Osteoblast (primary cell): Measurements from ENCODE around the gene CMKLR1. TPM values are rescaled to one million over a fixed set of nuclear protein-coding genes. Genes with fewer than 3 reads are reported as not detected.

Experiments used
- DNase-seq: peaks from one replicate; pipeline ENCODE4 v3.0.0; 2011; ENCODE audit warnings: low spot score, mixed read lengths; ENCODE audit not compliant: insufficient read length; ENCODE audit errors: missing footprints
- H2AFZ ChIP-seq: 2 replicates; pipeline ENCODE4 v1.6.0; 2011; ENCODE audit warnings: mild to moderate bottlenecking, low read length
- H3K27ac ChIP-seq: 2 replicates; pipeline ENCODE4 v1.5.1; 2011; ENCODE audit warnings: mild to moderate bottlenecking, low read depth, low read length, moderate library complexity
- H3K27me3 ChIP-seq: 2 replicates; pipeline ENCODE4 v1.6.0; 2012; ENCODE audit warnings: mild to moderate bottlenecking, control low read depth, inconsistent platforms, low read length, moderate library complexity; ENCODE audit not compliant: insufficient read depth
- H3K36me3 ChIP-seq: 2 replicates; pipeline ENCODE4 v1.5.1; 2011; ENCODE audit warnings: mild to moderate bottlenecking, low read length, control low read depth, moderate library complexity; ENCODE audit not compliant: insufficient read depth
- H3K4me1 ChIP-seq: 2 replicates; pipeline ENCODE4 v1.5.1; 2011; ENCODE audit warnings: mild to moderate bottlenecking, low read length, control low read depth, moderate library complexity; ENCODE audit not compliant: insufficient read depth
- H3K4me2 ChIP-seq: 2 replicates; pipeline ENCODE4 v1.6.0; 2011; ENCODE audit warnings: mild to moderate bottlenecking, low read length; ENCODE audit not compliant: insufficient read depth
- H3K4me3 ChIP-seq: fragments of 200-600 bp; sonication (generic); 3 replicates; pipeline ENCODE4 v1.5.1; 2012; ENCODE audit warnings: mild to moderate bottlenecking, low read length, inconsistent platforms; ENCODE audit not compliant: insufficient read depth
- H3K79me2 ChIP-seq: 2 replicates; pipeline ENCODE4 v1.6.0; 2012; ENCODE audit warnings: mild to moderate bottlenecking, low read length, control low read depth, inconsistent platforms; ENCODE audit not compliant: insufficient read depth
- H3K9me3 ChIP-seq: 2 replicates; pipeline ENCODE4 v1.5.1; 2011; ENCODE audit warnings: low read depth, low read length, control low read depth
- H4K20me1 ChIP-seq: 2 replicates; pipeline ENCODE4 v1.6.0; 2012; ENCODE audit warnings: mild to moderate bottlenecking, low read length, control low read depth; ENCODE audit not compliant: insufficient read depth
- total RNA-seq: library from RNA; depleted of rRNA; stranded (reverse); fragments of >200 nt; gene quantifications from 2 replicates; pipeline ENCODE4 v1.2.3, GENCODE V29; 2012
- TF ChIP-seq, protein P1 (sequence below): IDR thresholded peaks from 2 replicates; pipeline ENCODE4 v1.5.1; 2011; ENCODE audit warnings: mild to moderate bottlenecking, low read depth, low read length, moderate library complexity; ENCODE audit errors: extremely low read depth

The CMKLR1 gene
- total RNA-seq, 1 donor: 9.8 TPM

DNA sequence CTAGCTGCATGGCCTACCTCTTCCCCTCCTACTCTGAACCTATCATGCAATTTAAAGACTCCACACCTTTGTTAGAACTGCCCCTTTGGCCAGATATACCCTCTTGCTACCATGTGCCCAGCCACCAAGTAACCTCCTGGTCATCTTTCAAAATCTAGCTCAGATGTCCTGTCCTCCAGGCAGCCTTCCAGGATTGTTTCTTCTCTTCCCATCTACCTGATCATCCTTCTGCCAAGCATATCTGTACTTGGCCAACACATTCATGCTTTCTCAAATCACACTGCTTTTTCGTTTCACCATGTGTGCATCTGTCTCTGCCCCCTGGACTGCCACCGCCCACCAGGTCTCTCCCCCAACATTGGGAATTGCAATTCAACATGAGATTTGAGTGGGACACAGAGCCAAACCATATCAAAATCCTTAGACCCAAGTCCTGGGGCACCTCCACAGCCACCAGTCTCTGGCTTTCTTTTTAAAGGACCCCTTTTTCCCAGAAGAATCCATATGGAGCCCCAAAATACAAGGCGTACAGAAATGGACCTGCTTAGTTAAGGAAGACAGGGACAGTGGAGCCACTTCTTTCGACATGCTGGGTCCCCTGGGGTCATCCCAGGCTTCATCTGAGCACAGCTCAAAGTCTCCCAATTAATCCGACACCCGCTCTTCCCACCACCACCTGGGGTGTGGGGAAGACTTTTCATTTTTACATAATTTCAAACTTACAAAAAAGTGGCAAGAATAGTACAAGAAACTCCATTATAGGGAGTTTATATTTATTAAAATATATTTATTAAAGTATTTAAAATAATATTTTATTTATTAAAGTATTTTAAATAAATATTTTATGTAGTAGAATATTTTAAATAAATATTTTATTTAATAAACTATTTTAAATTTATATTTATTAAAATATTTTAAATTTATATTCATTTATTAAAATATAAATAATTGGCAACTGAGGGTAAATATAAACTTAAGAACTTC, 7.9 kb upstream of the CMKLR1 start:
- Histone ChIP-seq H3K4me3 (no peak overlapping the region), H3K4me2 (no peak overlapping the region), H3K27ac (no peak overlapping the region), H3K79me2 (no peaks in the 10 kb centered on the region), H2AFZ (no peak overlapping the region), H3K9me3 (no peaks in the 10 kb centered on the region), H3K27me3 (no peaks in the 10 kb centered on the region), H3K4me1 (peaks cover 25% of the 10 kb centered on the region), H3K36me3 (no peaks in the 10 kb centered on the region), H4K20me1 (no peaks in the 10 kb centered on the region)
- TF ChIP-seq, protein P1, sequence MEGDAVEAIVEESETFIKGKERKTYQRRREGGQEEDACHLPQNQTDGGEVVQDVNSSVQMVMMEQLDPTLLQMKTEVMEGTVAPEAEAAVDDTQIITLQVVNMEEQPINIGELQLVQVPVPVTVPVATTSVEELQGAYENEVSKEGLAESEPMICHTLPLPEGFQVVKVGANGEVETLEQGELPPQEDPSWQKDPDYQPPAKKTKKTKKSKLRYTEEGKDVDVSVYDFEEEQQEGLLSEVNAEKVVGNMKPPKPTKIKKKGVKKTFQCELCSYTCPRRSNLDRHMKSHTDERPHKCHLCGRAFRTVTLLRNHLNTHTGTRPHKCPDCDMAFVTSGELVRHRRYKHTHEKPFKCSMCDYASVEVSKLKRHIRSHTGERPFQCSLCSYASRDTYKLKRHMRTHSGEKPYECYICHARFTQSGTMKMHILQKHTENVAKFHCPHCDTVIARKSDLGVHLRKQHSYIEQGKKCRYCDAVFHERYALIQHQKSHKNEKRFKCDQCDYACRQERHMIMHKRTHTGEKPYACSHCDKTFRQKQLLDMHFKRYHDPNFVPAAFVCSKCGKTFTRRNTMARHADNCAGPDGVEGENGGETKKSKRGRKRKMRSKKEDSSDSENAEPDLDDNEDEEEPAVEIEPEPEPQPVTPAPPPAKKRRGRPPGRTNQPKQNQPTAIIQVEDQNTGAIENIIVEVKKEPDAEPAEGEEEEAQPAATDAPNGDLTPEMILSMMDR: no peak
- peak; percentile 55 for DNase-seq

DNA sequence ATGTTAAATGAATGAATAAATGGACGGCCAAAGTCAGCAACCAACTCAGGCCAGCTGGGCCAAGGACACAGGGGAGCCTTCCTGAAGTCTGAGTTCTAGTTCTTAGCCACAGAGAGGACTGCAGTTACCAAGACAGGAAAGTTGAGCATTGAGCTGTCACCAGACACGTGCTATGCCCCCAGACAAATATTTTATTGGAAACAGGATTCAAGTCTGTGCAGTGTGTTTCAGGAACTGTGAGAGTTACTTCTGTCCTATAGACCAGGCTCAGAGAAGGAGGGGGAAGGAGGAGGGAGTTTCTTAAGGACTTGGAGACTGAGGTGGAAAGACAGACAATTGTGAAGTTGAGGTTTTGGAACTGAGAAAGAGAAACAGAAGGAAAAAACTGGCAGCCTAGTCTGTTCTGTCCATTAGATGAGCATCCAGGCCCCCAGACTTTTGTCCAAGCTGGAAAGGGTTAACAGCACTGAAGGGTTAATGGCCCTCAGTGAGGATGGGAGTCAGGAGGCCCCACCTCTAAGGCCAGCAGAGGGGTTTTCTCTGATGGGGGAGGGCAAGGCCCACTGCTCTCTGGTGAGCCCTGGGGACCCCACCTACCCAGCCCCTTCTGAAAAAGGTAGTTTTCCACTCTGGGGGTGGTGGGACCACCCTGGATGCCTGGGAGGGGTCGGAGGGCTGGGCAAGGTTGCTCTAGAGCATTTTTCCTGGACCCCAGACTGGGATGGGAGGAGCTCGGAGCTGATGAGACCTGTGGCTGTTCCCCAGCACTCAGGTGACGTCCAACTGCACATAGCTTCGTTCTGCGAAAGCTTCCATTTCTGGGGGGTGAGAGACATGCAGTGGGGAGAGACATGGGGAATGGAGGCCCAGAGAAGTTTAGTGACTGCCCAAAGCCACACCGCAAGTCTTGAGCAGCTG, 6.9 kb upstream of the CMKLR1 start:
- Histone ChIP-seq H4K20me1 (no peaks in the 10 kb centered on the region), H3K9me3 (no peaks in the 10 kb centered on the region), H3K4me1 (peaks cover 25% of the 10 kb centered on the region), H3K4me2 (no peak overlapping the region), H3K27me3 (no peaks in the 10 kb centered on the region), H3K4me3 (no peak overlapping the region), H3K27ac (no peak overlapping the region), H3K36me3 (no peaks in the 10 kb centered on the region), H3K79me2 (no peaks in the 10 kb centered on the region), H2AFZ (no peak overlapping the region)
- TF ChIP-seq, protein P1: no peak
- no peak for DNase-seq

DNA sequence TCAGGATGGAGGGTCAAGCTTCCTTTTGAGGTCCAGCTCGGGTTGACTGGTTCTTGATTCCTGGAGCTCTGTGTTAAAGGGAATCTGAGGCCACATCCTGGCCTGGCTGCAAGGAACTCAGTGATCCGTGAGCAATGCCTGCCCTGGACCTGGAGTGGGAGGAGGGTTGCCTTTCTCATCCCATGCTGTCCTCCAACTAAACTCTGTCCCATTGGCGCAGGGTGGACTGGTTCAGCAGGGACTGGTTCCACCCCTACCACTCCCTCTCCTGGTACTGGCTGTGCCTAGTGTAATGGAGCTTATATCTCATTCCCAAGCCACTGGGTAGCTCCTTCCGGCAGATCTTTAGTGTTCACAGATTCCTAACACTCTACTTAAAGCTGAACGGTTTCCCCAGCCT, 3.9 kb upstream of the CMKLR1 start:
- Histone ChIP-seq H3K4me1 (peaks cover 16% of the 10 kb centered on the region), H3K9me3 (no peaks in the 10 kb centered on the region), H3K4me3 (no peak overlapping the region), H2AFZ (peak overlapping the region; percentile 86), H3K4me2 (no peak overlapping the region), H3K79me2 (no peaks in the 10 kb centered on the region), H3K27ac (peak overlapping the region; percentile 12), H4K20me1 (no peaks in the 10 kb centered on the region), H3K27me3 (no peaks in the 10 kb centered on the region), H3K36me3 (no peaks in the 10 kb centered on the region)
- DNase-seq: peak; percentile 78
- TF ChIP-seq, protein P1: no peak
